ENCODE results near the gene VPS41. TPM values are rescaled to one million over a fixed set of nuclear protein-coding genes. Genes with fewer than 3 reads are reported as not detected.

Gene VPS41
- total and polyA plus RNA-seq, 2 donors from 2014 or later: 21.8 to 94.0 TPM

- no peak for DNase-seq
- H3K27me3 ChIP-seq (ENCODE audit: control insufficient read depth, insufficient read depth, low read length): no peaks in the 10 kb centered on the region
- no peak overlapping the region for H3K4me3 ChIP-seq (ENCODE audit: low read length in 3 of 3)
- no peak for TF ChIP-seq CTCF (IDR thresholded peaks at IDR 0.05; ENCODE audit: borderline replicate concordance, extremely low read depth, insufficient read depth)
- FAIRE-seq: no peak
- H3K36me3 ChIP-seq (ENCODE audit: control insufficient read depth in 2 of 3, insufficient read depth in 3 of 3, low read length in 3 of 3): no peaks in the 10 kb centered on the region
- intact Hi-C loops (cut with DNase I): no loop called here
- no peaks in the 10 kb centered on the region for H3K9me3 ChIP-seq (ENCODE audit: control insufficient read depth in 2 of 3, insufficient read depth in 1 of 3, low read length in 3 of 3)
- H3K9ac ChIP-seq (ENCODE audit: low read length in 3 of 3): no peak overlapping the region
- no peaks in the 10 kb centered on the region for H3K4me1 ChIP-seq (ENCODE audit: control insufficient read depth in 2 of 3, insufficient read depth in 2 of 3, low read depth in 1 of 3, low read length in 3 of 3)
- H3K27ac ChIP-seq (ENCODE audit: low read depth in 2 of 2, low read length in 2 of 2): no peak overlapping the region
Observed at GRCh38 chr7:38704041-38704547, 204.9 kb downstream of the VPS41 start.

- Histone ChIP-seq H3K27ac (ENCODE audit: low read depth in 2 of 2, low read length in 2 of 2) (no peak overlapping the region), H3K9me3 (ENCODE audit: control insufficient read depth in 2 of 3, insufficient read depth in 1 of 3, low read length in 3 of 3) (no peaks in the 10 kb centered on the region), H3K27me3 (ENCODE audit: control insufficient read depth, insufficient read depth, low read length) (no peaks in the 10 kb centered on the region), H3K9ac (ENCODE audit: low read length in 3 of 3) (no peak overlapping the region), H3K4me1 (ENCODE audit: control insufficient read depth in 2 of 3, insufficient read depth in 2 of 3, low read depth in 1 of 3, low read length in 3 of 3) (no peaks in the 10 kb centered on the region), H3K4me3 (ENCODE audit: low read length in 3 of 3) (no peak overlapping the region), H3K36me3 (ENCODE audit: control insufficient read depth in 2 of 3, insufficient read depth in 3 of 3, low read length in 3 of 3) (no peaks in the 10 kb centered on the region)
- DNase-seq (no peak), FAIRE-seq (no peak)
- intact Hi-C loops (cut with DNase I): no loop called here
- TF ChIP-seq CTCF (IDR thresholded peaks at IDR 0.05; ENCODE audit: borderline replicate concordance, extremely low read depth, insufficient read depth): no peak
Observed at GRCh38 chr7:38703093-38703492, 205.9 kb downstream of the VPS41 start.

GRCh38 chr7:38702002-38702535 is 206.9 kb downstream of the VPS41 start:
- Histone ChIP-seq H3K27me3 (ENCODE audit: control insufficient read depth, insufficient read depth, low read length) (no peaks in the 10 kb centered on the region), H3K9me3 (ENCODE audit: control insufficient read depth in 2 of 3, insufficient read depth in 1 of 3, low read length in 3 of 3) (no peaks in the 10 kb centered on the region), H3K9ac (ENCODE audit: low read length in 3 of 3) (no peak overlapping the region), H3K36me3 (ENCODE audit: control insufficient read depth in 2 of 3, insufficient read depth in 3 of 3, low read length in 3 of 3) (no peaks in the 10 kb centered on the region), H3K27ac (ENCODE audit: low read depth in 2 of 2, low read length in 2 of 2) (no peak overlapping the region), H3K4me1 (ENCODE audit: control insufficient read depth in 2 of 3, insufficient read depth in 2 of 3, low read depth in 1 of 3, low read length in 3 of 3) (no peaks in the 10 kb centered on the region), H3K4me3 (ENCODE audit: low read length in 3 of 3) (no peak overlapping the region)
- intact Hi-C loops (cut with DNase I): no loop called here
- FAIRE-seq (no peak), DNase-seq (no peak)
- TF ChIP-seq CTCF (IDR thresholded peaks at IDR 0.05; ENCODE audit: borderline replicate concordance, extremely low read depth, insufficient read depth): no peak

GRCh38 chr7:38700116-38700515 is 208.9 kb downstream of the VPS41 start:
- H3K9me3 ChIP-seq (ENCODE audit: control insufficient read depth in 2 of 3, insufficient read depth in 1 of 3, low read length in 3 of 3): no peaks in the 10 kb centered on the region
- no peak overlapping the region for H3K4me3 ChIP-seq (ENCODE audit: low read length in 3 of 3)
- H3K9ac ChIP-seq (ENCODE audit: low read length in 3 of 3): no peak overlapping the region
- H3K27me3 ChIP-seq (ENCODE audit: control insufficient read depth, insufficient read depth, low read length): no peaks in the 10 kb centered on the region
- DNase-seq (no peak), FAIRE-seq (no peak)
- no peak for TF ChIP-seq CTCF (IDR thresholded peaks at IDR 0.05; ENCODE audit: borderline replicate concordance, extremely low read depth, insufficient read depth)
- intact Hi-C loops (cut with DNase I): no loop called here
- no peaks in the 10 kb centered on the region for H3K4me1 ChIP-seq (ENCODE audit: control insufficient read depth in 2 of 3, insufficient read depth in 2 of 3, low read depth in 1 of 3, low read length in 3 of 3)
- H3K27ac ChIP-seq (ENCODE audit: low read depth in 2 of 2, low read length in 2 of 2): no peak overlapping the region
- H3K36me3 ChIP-seq (ENCODE audit: control insufficient read depth in 2 of 3, insufficient read depth in 3 of 3, low read length in 3 of 3): no peaks in the 10 kb centered on the region
